ENCODE measurements around the gene RMRP. TPM values are rescaled to one million over a fixed set of nuclear protein-coding genes. Genes with fewer than 3 reads are reported as not detected.

Gene RMRP
- total RNA-seq, 1 donor from 2014 or later: 16,487 TPM

GRCh38 chr9:35653611-35654010 is 4.2 kb downstream of the RMRP start:
- TF ChIP-seq CTCF (IDR thresholded peaks at IDR 0.05; ENCODE audit: unreplicated experiment): no peak
- DNase-seq (ENCODE audit: low spot score, unreplicated experiment): no peak
- H3K27ac Mint-ChIP-seq: no peak overlapping the region

DNA sequence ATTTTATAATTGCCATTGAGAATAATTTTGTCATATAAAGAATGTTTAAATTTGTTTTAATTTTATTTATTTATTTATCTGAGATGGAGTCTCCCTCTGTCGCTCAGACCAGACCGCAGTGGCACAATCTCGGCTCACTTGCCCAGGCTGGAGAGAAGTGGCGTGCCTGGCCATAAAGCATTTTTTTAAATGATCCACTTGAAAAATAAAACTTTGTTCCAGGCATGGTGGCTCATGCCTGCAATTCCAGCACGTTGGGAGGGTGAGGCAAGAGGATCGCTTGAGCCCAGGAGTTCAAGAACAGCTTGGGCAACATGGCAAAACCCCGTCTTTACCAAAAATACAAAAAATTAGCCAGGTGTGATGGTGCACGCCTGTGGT is 5.0 kb downstream of the RMRP start:
- Mint-ChIP-seq H3K9me3 (ENCODE audit: low read depth) (no peaks in the 10 kb centered on the region), H3K4me1 (ENCODE audit: low read depth) (peaks cover 13% of the 10 kb centered on the region), H3K4me3 (ENCODE audit: low read depth) (no peak overlapping the region), H3K36me3 (ENCODE audit: insufficient read depth) (peaks cover under 1% of the 10 kb centered on the region), H3K27ac (no peak overlapping the region), H3K27me3 (peaks cover 15% of the 10 kb centered on the region)
- no peak for TF ChIP-seq CTCF (IDR thresholded peaks at IDR 0.05; ENCODE audit: unreplicated experiment)
- no peak for DNase-seq (ENCODE audit: low spot score, unreplicated experiment)

More at GRCh38 chr9:35653611-35654010, 4.2 kb downstream of the RMRP start:
- Mint-ChIP-seq H3K4me1 (ENCODE audit: low read depth) (peaks cover 13% of the 10 kb centered on the region), H3K36me3 (ENCODE audit: insufficient read depth) (peaks cover 2% of the 10 kb centered on the region), H3K27me3 (peaks cover 8% of the 10 kb centered on the region), H3K4me3 (ENCODE audit: low read depth) (no peak overlapping the region), H3K9me3 (ENCODE audit: low read depth) (no peaks in the 10 kb centered on the region)

DNA sequence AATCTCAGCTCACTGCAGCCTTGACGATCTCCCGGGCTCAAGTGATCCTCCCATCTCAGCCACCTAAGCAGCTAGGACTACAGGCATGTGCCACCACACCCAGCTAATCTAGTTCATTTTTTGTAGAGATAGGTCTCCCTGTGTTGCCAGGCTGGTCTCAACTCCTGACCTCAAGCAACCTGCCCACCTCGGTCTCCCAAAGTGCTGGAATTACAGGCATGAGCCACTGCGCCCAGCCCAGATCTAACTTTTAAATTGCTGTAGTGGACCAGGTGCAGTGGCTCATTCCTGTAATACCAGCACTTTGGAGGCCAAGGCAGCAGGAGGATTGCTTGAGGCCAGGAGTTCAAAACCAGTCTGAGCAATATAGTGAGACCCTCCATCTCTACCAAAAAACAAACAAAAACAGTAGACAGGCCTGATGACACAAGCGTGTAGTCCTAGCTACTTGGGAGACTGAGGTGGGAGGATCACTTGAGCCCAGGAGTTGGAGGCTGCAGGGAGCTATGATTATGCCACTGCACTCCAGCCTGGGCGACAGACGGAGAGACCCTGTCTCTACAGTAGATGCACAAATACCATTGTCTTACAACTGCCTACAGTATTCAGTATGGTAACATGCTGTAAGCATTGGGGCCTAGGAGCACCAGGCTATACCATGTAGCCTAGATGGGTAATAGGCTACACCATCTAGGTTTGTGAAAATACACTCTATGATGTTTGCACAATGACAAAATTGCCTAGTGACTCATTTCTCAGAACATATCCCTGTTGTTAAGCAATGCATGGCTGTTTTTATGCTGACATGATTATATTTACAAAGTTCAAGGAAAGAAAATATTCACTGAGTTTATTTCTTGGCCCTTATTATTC is 5.6 kb downstream of the RMRP start:
- Mint-ChIP-seq H3K36me3 (ENCODE audit: insufficient read depth) (no peaks in the 10 kb centered on the region), H3K4me1 (ENCODE audit: low read depth) (peaks cover 15% of the 10 kb centered on the region), H3K27me3 (peaks cover 18% of the 10 kb centered on the region), H3K27ac (no peak overlapping the region), H3K4me3 (ENCODE audit: low read depth) (no peak overlapping the region), H3K9me3 (ENCODE audit: low read depth) (no peaks in the 10 kb centered on the region)
- DNase-seq (ENCODE audit: low spot score, unreplicated experiment): no peak
- TF ChIP-seq CTCF (IDR thresholded peaks at IDR 0.05; ENCODE audit: unreplicated experiment): no peak

- H3K27me3 Mint-ChIP-seq: peaks cover 11% of the 10 kb centered on the region
- TF ChIP-seq CTCF (IDR thresholded peaks at IDR 0.05; ENCODE audit: unreplicated experiment): no peak
- H3K9me3 Mint-ChIP-seq (ENCODE audit: low read depth): no peaks in the 10 kb centered on the region
- H3K36me3 Mint-ChIP-seq (ENCODE audit: insufficient read depth): no peaks in the 10 kb centered on the region
- H3K27ac Mint-ChIP-seq: no peak within 1 kb of the TSS
- DNase-seq (ENCODE audit: low spot score, unreplicated experiment): no peak
- H3K4me3 Mint-ChIP-seq (ENCODE audit: low read depth): peak within 1 kb of the TSS; percentile 16
- H3K4me1 Mint-ChIP-seq (ENCODE audit: low read depth): peaks cover 17% of the 10 kb centered on the region
These were observed 7.3 kb downstream of the RMRP start, which contains the start of gene SIT1 for GRCh38 chr9:35650341-35651158. Gene SIT1, minus strand, starts transcription at chr9:35650931. Its CDS starts 78 bp downstream, at chr9:35650853.
